Astrocyte of the spinal cord (primary cell): Measurements from ENCODE around the gene NPEPL1.

Source experiments
- DNase-seq: peaks from one replicate; pipeline ENCODE4 v3.0.0; 2011; ENCODE audit warnings: low read depth, low spot score
- H3K4me3 ChIP-seq: 2 replicates; pipeline ENCODE4 v1.5.1; 2011; ENCODE audit warnings: low read depth, mild to moderate bottlenecking, low read length, moderate library complexity
- CTCF ChIP-seq: IDR thresholded peaks from 2 replicates; pipeline ENCODE4 v1.5.1; 2012; ENCODE audit warnings: low read depth, mild to moderate bottlenecking, low read length, inconsistent platforms
- in situ Hi-C: cut with HindIII; loops from 2 replicates; pipeline ENCODE4 v1.10.0; 2017; ENCODE audit warnings: low sequenced_read_pairs

Gene NPEPL1

GRCh38 chr20:58651946-58652605, 40.5 kb upstream of the NPEPL1 start:
- peak; percentile 92 for DNase-seq
- in situ Hi-C loops: loop anchor here (25.0 kb wide), 1 partner anchor 415 kb away; the partner anchor contains the start of gene ANKRD60
- TF ChIP-seq CTCF: no peak
- H3K4me3 ChIP-seq: peak overlapping the region; percentile 87

GRCh38 chr20:58652606-58653294, 39.9 kb upstream of the NPEPL1 start:
- DNase-seq: no peak
- no peak for TF ChIP-seq CTCF
- peak overlapping the region; percentile 87 for H3K4me3 ChIP-seq
- in situ Hi-C loops: loop anchor here (25.0 kb wide), 1 partner anchor 415 kb away; the partner anchor contains the start of gene ANKRD60

- in situ Hi-C loops: loop anchor here (25.0 kb wide), 1 partner anchor 417 kb away; the partner anchor contains the start of gene ANKRD60
- TF ChIP-seq CTCF: no peak
- H3K4me3 ChIP-seq: no peak overlapping the region
- DNase-seq: no peak
Measured at GRCh38 chr20:58654337-58654736, 38.3 kb upstream of the NPEPL1 start.

- in situ Hi-C loops: loop anchor here (25.0 kb wide), 1 partner anchor 418 kb away; the partner anchor contains the start of gene ANKRD60
- no peak for TF ChIP-seq CTCF
- DNase-seq: no peak
- no peak overlapping the region for H3K4me3 ChIP-seq
Measured at GRCh38 chr20:58655328-58656107, 37.1 kb upstream of the NPEPL1 start.

- TF ChIP-seq CTCF: no peak
- DNase-seq: no peak
- in situ Hi-C loops: loop anchor here (25.0 kb wide), 1 partner anchor 420 kb away; the partner anchor contains the start of gene ANKRD60
- H3K4me3 ChIP-seq: no peak overlapping the region
Measured at GRCh38 chr20:58656831-58657230, 35.8 kb upstream of the NPEPL1 start.

- no peak for DNase-seq
- in situ Hi-C loops: loop anchor here (25.0 kb wide), 1 partner anchor 420 kb away; the partner anchor contains the start of gene ANKRD60
- TF ChIP-seq CTCF: no peak
- no peak overlapping the region for H3K4me3 ChIP-seq
Measured at GRCh38 chr20:58657262-58657661, 35.3 kb upstream of the NPEPL1 start.
